NCI-H146 treated with DMSO at 0.1 percent for 48 hours (cell line): ENCODE results near the gene MYH4.

Experiments
- DNase-seq: peaks from one replicate; lab custom pipeline; 2025; ENCODE audit not compliant: unreplicated experiment; lab: John Stamatoyannopoulos, UW

The MYH4 gene

DNA sequence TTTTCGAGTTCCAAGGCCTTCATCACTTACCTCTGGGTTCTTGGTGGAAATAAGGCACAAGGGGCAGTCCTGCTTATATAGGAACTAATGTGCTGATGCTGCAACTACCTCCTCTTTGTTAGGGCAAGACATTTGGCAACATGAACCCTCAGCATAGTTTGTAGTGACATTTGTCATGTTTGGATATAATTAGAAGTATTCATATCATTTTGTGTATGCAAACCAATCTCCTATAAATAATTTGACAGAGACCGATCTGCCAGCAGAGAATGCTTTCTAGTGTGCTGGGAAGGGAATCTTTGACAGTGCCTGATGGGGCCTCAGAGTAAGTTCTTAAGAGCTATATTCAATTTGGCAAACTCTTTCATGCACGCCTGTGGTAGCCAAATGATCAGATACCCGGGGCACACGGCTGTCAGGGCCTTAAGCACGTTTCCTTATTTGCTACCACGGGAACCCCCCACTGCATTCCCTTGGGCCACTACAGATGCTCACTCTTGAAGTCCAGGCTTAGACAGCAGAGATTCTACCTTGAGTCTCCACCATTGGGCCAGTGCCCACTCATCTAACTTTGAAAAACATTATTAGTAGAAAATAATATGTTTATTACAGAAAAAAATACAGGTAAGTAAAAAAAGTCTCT, 47.3 kb downstream of the MYH4 start, which contains the start of gene MYH8:
MYH8 (minus strand) TSS at position 51 of the 643 bp plus-strand sequence. CDS start 1,723 bp downstream, outside the sequence.
- no peak for DNase-seq

DNA sequence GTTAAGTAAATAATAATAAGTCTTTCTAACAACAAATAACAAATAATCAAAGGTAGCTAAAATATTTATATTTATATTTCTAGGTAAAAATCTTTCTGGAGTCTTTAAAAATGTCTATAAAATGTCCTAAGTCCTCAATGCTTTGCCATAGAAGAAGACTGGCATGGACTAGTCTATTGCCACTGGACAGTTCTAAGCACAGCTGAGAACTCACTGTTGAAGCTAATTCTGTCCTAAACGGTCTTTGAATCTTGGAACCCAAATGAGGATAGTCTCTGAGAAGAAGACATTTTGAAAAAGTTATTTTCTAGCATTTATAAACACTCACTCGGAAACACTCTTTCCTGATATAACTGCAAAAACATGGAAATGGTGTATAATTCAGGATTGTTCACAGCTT, 48.1 kb downstream of the MYH4 start:
- DNase-seq, result no peak

DNA sequence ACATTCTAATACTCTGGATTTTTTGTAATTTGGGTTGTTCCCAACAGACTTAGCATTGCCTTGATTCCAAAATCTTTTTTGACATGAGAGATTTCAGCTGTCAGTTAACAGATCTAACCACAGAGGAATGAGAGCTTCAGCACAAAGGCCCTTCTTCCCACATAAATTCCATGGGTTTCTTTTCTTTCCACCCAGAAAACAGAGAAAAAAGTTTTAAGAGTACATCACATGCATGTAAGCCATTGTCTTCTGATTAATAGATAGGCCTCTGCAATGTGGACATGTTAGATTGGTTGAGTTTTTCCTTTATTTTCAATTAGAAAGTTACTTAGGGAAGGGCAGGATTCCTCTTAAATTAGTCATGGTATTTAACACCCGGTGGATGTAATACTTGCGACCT, 48.5 kb downstream of the MYH4 start:
- DNase-seq, result no peak

DNA sequence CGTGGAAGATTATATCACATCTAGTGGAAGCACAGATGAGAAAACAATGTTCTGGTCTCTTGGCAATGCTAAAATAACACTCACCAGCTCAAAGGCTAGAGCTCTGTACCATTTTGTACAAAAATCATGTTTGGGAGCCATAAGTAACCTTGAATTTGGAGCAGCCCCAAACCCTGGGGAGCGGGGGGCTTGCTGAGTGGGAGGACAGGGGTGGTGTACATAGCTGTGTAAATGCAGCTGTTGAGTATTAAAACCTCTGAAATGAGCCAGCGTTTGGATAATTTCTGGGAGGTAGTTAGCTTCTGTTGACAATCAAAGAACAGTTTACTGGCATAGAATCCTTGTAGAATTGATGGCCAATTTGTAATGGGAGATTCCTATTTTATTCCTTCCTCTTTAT, 51.9 kb downstream of the MYH4 start:
- no peak for DNase-seq

DNA sequence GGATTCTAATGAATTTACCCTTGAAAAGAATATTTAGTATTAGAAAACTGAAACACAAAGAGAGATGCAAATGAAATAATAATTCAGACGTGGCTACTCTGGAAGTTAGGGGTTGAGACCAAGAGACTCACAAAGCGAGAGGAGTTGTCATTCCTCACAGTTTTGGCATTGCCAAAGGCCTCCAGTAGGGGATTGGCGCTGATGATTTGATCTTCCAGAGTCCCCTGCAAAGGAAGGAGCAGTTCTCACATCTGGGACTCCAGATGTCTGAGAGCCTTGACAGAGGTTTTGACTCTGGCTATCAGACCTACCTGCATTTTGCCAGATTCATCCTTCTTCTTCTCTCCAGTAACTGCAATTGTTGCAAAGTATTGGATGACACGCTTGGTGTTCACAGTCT, 54.2 kb downstream of the MYH4 start:
- DNase-seq, result no peak

DNA sequence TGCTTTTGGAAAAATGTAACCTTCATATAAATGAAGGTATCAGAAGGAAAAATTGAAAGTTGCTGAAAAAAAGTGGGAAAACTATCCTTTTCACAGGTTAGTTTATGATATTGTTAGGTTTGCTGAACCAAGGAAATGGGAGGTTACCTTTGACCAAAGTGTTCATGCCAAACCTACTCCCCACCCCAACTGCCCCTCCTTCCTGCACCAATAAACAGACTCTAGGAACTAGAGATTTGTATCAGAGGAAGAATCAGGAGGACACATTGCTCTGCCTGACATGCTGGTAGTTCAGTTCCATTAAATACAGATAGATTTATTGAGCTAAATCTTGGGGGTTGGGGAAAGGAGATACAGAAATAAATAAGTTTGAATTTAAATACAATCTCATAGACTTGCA, 65.8 kb downstream of the MYH4 start:
- no peak for DNase-seq

DNA sequence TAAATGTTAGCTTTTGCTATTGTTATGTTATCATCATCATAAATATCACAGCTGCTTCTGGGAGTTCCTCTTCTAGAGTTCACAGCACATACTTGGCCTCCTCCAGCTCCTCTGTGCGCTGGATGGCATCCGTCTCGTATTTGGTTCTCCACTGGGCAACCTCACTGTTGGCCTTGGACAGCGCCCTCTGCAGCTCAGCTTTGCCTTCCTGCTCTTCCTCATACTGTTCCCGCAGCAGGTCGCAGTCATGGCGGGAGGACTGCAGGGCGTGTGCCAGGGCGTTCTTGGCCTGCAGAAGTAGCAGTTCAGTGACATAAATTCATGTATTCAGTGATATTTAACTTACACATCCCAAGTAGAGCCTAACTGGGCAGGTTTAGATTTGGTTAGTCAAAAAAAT, 71.0 kb downstream of the MYH4 start:
- DNase-seq, result no peak

DNA sequence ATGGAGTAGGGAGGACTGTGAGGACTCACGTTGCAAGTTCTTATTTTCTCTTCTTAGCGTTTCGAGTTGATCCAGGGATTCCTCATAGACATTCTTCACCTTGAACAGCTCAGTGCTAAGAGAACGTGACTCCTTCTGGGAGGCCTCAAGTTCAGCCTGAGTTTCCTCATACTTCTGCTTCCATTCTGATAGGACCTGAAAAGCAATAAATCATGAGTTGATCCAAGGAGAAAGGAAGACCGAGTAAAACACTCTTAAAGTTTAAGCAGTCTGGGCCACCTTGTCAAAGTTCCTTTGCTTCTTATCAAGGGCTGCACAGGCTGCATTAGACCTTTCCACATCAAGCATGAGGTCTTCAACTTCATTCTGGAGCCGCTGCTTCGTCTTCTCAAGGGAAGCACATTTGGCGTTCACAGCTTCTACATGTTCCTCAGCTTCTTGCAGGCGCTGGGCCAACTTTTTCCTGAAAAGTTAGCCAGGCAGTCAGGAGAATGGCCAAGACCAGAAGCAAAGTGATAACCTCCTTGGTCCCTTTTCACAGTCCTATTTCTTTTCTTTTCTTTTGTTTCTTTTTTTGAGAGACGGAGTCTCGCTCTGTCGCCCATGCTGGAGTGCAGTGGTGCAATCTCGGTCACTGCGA, 72.7 kb downstream of the MYH4 start:
- no peak for DNase-seq

DNA sequence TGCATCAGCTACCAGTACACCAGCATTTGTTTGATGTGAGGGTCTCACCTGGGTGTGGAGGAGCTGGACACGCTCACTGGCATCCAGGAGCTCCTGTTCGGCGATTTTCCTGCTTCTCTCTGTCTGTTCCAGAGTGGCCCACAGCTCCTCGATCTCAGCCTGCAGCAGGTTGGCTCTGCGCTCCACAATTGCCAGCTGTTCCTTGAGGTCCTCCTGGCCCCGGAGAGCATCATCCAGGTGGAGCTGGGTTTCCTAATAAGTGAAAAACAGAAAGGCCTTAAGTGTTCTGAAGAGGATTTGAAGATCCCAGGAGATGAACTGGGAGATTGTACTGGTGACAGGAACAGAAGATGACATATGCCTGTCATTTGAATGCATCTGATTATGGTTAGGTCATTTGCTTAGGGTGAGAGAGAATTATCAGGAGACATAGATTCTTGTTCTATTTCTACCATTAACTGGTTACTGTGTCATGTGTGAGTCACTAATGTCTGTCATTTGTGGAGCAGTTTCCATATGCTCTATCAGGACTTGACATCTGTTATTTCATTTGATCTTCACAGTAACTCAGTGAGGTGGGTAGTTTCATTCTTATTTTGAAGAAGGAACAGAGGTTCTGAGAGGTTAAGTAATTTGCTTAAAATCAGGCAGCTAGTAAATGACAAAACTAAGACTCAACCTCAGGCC, 75.0 kb downstream of the MYH4 start:
- DNase-seq, result no peak
